ENCODE results near the gene COL13A1. TPM values are rescaled to one million over a fixed set of nuclear protein-coding genes. Genes with fewer than 3 reads are reported as not detected.

The COL13A1 gene
- total and polyA plus RNA-seq, 2 experiments from 2014 or later, result 5.2 to 8.6 TPM

DNA sequence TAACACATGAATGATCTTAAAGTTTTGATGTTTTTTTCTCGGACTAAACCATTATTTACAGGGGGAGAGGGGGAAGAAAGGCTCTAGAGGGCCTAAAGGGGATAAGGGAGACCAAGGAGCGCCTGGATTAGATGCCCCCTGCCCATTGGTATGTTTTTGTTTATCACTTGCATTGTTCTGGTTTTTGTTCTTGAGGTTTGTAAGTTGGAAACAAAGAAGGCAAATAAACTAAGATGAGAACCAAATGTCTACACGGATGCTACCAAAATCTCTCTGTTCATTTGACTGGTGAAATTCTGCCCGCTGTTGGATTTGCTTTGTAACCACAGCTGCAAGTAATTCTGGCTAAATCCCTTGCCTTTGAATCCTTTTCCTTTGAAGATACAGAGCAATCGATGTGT, 151.1 kb downstream of the COL13A1 start (continued):
- TF ChIP-seq REST (IDR thresholded peaks at IDR 0.05; ENCODE audit: unreplicated experiment), result no peak
- no peak for TF ChIP-seq JUNB (IDR thresholded peaks at IDR 0.05; ENCODE audit: unreplicated experiment)
- TF ChIP-seq EZH2phosphoT487 (IDR thresholded peaks at IDR 0.05; ENCODE audit: unreplicated experiment), result no peak
- TF ChIP-seq ZNF331 (CRISPR knock-in tag; IDR thresholded peaks at IDR 0.05; ENCODE audit: low read depth), result no peak
- no peak for TF ChIP-seq POLR2AphosphoS5 (IDR thresholded peaks at IDR 0.05; ENCODE audit: low read depth)
- TF ChIP-seq, protein P1, sequence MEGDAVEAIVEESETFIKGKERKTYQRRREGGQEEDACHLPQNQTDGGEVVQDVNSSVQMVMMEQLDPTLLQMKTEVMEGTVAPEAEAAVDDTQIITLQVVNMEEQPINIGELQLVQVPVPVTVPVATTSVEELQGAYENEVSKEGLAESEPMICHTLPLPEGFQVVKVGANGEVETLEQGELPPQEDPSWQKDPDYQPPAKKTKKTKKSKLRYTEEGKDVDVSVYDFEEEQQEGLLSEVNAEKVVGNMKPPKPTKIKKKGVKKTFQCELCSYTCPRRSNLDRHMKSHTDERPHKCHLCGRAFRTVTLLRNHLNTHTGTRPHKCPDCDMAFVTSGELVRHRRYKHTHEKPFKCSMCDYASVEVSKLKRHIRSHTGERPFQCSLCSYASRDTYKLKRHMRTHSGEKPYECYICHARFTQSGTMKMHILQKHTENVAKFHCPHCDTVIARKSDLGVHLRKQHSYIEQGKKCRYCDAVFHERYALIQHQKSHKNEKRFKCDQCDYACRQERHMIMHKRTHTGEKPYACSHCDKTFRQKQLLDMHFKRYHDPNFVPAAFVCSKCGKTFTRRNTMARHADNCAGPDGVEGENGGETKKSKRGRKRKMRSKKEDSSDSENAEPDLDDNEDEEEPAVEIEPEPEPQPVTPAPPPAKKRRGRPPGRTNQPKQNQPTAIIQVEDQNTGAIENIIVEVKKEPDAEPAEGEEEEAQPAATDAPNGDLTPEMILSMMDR (conservative IDR thresholded peaks at IDR 0.05; ENCODE audit: low read depth in 2 of 2), result no peak
- no peak for TF ChIP-seq EZH2 (IDR thresholded peaks at IDR 0.05; ENCODE audit: low read depth, unreplicated experiment)
- TF ChIP-seq NANOG (IDR thresholded peaks at IDR 0.05; ENCODE audit: borderline replicate concordance), result no peak

- Mint-ChIP-seq H3K4me3 (no peak overlapping the region), H3K36me3 (ENCODE audit: low read depth) (no peaks in the 10 kb centered on the region), H3K27me3 (ENCODE audit: insufficient read depth, low read depth, poor library complexity) (peaks cover 17% of the 10 kb centered on the region), H3K27ac (no peak overlapping the region), H3K9me3 (peaks cover 2% of the 10 kb centered on the region; the same call in 1 of the 3 replicates), H3K4me1 (peaks cover 28% of the 10 kb centered on the region)
- Histone ChIP-seq H3K4me3 (no peak overlapping the region), H3K9me2 (ENCODE audit: insufficient read depth) (no peaks in the 10 kb centered on the region), H3K4me1 (ENCODE audit: insufficient read depth) (peaks cover 11% of the 10 kb centered on the region), H2AFZ (no peak overlapping the region), H4K20me1 (replicated peaks; ENCODE audit: insufficient read depth) (no peaks in the 10 kb centered on the region), H3K36me3 (ENCODE audit: insufficient read depth) (no peaks in the 10 kb centered on the region), H3K79me2 (replicated peaks; ENCODE audit: insufficient read depth) (no peaks in the 10 kb centered on the region), H3K27me3 (ENCODE audit: insufficient read depth) (no peaks in the 10 kb centered on the region), H3K27ac (ENCODE audit: low read depth) (no peak overlapping the region), H3F3A (replicated peaks; ENCODE audit: low read depth) (no peaks in the 10 kb centered on the region), H3K4me2 (no peak overlapping the region)
- ATAC-seq (no peak), DNase-seq (ENCODE audit: low spot score) (no peak)
- TF ChIP-seq ZNF331 (CRISPR knock-in tag; IDR thresholded peaks at IDR 0.05; ENCODE audit: low read depth) (no peak), ETS1 (IDR thresholded peaks at IDR 0.05) (no peak), EZH2phosphoT487 (IDR thresholded peaks at IDR 0.05; ENCODE audit: unreplicated experiment) (no peak), REST (IDR thresholded peaks at IDR 0.05; ENCODE audit: unreplicated experiment) (no peak), ZNF114 (CRISPR knock-in tag; IDR thresholded peaks at IDR 0.05) (no peak), NANOG (IDR thresholded peaks at IDR 0.05; ENCODE audit: borderline replicate concordance) (no peak)
- TF ChIP-seq, protein P1 (conservative IDR thresholded peaks at IDR 0.05; ENCODE audit: low read depth in 2 of 2), result no peak
These were observed 152.1 kb downstream of the COL13A1 start for GRCh38 chr10:69953851-69954250.
